DMS153 (cell line): Measurements from ENCODE around the gene SLFNL1.
A peak's percentile ranks its signal among the peaks of the same experiment; 100 is the strongest.

Experiments
- DNase-seq: peaks from one replicate; lab custom pipeline; 2025; lab: John Stamatoyannopoulos, UW

Gene SLFNL1

GRCh38 chr1:41021526-41022308 is at the start of gene SLFNL1:
SLFNL1 (minus strand) TSS chr1:41021725; CDS start chr1:41020660, 1,065 bp downstream.
- peak; percentile 24 for DNase-seq

GRCh38 chr1:41056907-41057306 is 35.4 kb upstream of the SLFNL1 start:
- no peak for DNase-seq

GRCh38 chr1:41053316-41053715 is 31.8 kb upstream of the SLFNL1 start:
- no peak for DNase-seq

- DNase-seq = no peak
These were observed 29.5 kb upstream of the SLFNL1 start for GRCh38 chr1:41051022-41051421.

- DNase-seq = no peak
These were observed 27.0 kb upstream of the SLFNL1 start for GRCh38 chr1:41048540-41048939.

GRCh38 chr1:41046347-41046775 is 24.8 kb upstream of the SLFNL1 start:
- DNase-seq = peak; percentile 95

GRCh38 chr1:41045740-41046139 is 24.2 kb upstream of the SLFNL1 start:
- no peak for DNase-seq

GRCh38 chr1:41044187-41044586 is 22.7 kb upstream of the SLFNL1 start:
- no peak for DNase-seq

- DNase-seq = no peak
These were observed 20.2 kb upstream of the SLFNL1 start for GRCh38 chr1:41041614-41042270.

- no peak for DNase-seq
These were observed 16.6 kb upstream of the SLFNL1 start for GRCh38 chr1:41038110-41038509.

- DNase-seq = no peak
These were observed 15.8 kb upstream of the SLFNL1 start for GRCh38 chr1:41037116-41037903.

- no peak for DNase-seq
These were observed 11.7 kb upstream of the SLFNL1 start for GRCh38 chr1:41033272-41033671.

- no peak for DNase-seq
These were observed 10.6 kb upstream of the SLFNL1 start for GRCh38 chr1:41032147-41032546.

- DNase-seq = no peak
These were observed 9.5 kb upstream of the SLFNL1 start for GRCh38 chr1:41030872-41031616.

- DNase-seq = no peak
These were observed 6.6 kb upstream of the SLFNL1 start for GRCh38 chr1:41028034-41028642.

- DNase-seq = no peak
These were observed 4.7 kb upstream of the SLFNL1 start for GRCh38 chr1:41025979-41026819.

- no peak for DNase-seq
These were observed 3.4 kb upstream of the SLFNL1 start for GRCh38 chr1:41024953-41025352.

GRCh38 chr1:41023279-41023990 is 1.9 kb upstream of the SLFNL1 start:
- DNase-seq = no peak

- no peak for DNase-seq
These were observed 899 bp upstream of the SLFNL1 start for GRCh38 chr1:41022424-41022823.

- no peak for DNase-seq
These were observed 871 bp downstream of the SLFNL1 start for GRCh38 chr1:41020654-41021053.
